HG02852 (cell line): ENCODE data around the gene SOBP.

Source experiments
- ATAC-seq: cut with Tn5 transposase; IDR thresholded peaks from one replicate; pipeline ENCODE4 v1.9.1; 2021; ENCODE audit warnings: mild to moderate bottlenecking, moderate library complexity; ENCODE audit not compliant: unreplicated experiment

SOBP gene

DNA sequence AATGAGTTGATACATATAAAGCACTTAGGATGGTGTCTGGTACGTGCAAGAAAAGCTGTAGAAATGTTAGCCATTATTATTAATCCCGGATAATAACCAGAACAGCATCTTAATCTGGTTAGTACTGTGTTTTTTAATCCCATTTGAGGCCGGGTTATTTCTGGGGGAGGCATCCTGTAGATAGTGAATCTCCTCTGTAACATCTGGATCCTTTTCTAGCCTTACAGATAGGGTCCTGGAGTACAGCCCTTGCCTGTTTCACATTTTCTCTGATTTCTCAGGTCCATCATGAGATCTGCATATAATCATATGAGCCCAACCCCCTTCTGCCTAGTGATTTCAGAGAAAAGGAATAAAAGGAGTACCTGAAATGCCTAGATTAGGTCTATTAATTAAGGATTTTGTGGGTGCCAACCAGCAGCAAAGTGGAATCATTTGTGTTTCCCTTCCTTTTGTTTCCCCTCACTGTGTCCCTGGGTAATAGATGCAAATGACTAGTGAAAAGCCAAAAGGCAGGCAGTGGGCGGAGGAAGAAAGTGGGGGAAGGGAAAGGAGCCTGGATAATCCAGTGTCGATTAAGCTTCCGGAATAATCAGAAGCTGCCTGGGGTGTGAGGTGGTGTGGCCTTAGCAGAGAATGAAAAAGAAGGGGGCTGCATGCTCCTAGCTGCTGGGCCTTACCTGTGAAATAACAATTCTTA is 88.9 kb downstream of the SOBP start:
- no peak for ATAC-seq

DNA sequence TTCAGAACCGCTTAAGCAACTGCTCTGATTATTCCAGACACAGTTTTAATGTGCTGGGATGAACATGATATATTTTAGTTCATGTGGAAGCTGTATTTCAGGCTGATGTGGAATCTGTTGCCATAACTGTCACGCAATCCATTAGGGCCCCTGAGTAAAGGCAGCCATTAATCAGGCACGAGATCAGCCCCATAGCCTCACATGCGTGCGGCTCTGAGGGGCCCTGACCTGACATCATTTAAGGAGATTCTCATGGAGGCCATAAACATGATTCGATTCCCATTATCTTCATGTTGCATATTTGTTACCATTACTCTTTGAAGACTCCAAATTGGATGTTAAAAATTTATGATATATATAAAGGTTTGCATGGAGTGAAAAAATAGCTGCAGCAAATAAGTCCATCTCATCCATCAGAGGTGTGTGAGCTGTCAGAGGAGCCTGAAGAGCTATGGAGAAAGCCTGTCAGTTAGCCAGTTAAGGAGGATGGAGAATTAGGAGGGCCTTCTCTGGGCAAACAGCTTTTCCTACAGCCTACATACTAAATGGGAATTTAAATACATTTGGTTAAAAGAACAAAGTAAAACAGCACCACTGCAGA is 89.6 kb downstream of the SOBP start:
- ATAC-seq: no peak

DNA sequence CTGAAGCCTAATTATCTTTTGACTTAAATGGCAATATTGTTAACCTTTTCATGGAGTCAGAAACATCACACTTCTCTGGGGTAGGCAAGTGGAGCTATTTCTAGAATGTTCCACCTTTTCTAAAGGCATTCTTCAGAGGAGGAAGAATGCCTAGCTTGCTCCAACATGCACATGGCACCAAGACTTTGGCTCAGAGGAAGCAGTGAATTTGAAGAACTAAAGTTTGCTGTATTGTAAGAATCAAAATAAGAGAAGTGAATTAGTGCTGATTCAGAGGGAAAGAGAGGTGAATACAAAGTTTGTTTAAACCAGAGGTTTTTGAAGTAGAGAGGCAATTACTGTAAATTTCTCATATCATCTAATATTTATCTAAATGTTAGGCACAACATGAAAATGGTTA is 92.2 kb downstream of the SOBP start:
- no peak for ATAC-seq

DNA sequence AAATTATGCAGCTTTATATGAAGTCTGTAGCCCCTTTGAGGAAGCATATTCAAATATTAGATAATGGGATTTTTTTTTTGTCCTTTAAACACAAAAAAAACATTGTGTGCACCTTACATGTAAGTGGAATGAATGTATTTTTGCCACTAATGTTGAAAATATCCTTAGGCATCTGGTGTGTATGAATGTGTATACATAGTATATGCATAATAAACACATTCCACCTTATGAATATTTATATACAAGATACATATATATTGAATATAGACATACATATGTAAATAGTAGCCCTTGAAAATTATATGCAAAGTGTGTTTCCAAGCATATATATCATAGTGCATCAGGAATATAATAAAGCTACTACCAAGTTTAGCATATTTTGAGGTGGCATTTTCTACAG is 94.8 kb downstream of the SOBP start:
- no peak for ATAC-seq

DNA sequence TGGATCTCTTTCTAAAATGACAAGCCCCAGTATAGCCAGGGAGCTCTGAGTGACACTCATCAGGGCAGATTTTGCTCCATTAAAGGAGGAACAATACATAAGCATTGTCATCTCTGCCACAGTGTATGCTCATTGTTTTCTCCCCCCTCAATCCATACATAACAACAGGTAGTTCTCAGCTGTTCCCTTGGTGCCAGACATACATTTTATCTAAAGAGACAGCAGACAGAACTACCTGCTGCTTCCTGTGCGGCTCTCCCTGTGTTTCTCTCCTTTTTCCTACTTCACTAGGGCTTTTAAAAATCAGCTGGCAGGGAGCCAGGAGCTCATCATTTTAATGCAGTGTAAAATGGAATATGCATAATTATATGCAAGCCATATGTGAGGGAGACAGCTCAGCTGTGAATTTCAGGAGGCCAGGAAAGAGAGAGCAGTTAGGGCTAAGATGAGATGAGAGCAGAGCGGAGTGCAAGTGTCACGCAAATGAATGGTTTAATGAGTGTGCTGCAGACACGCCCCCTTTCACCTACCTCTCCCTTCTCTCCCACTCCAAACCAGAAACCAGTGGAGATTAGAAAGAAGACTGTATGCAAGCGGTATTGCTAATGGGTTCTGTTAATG is 96.0 kb downstream of the SOBP start:
- no peak for ATAC-seq

DNA sequence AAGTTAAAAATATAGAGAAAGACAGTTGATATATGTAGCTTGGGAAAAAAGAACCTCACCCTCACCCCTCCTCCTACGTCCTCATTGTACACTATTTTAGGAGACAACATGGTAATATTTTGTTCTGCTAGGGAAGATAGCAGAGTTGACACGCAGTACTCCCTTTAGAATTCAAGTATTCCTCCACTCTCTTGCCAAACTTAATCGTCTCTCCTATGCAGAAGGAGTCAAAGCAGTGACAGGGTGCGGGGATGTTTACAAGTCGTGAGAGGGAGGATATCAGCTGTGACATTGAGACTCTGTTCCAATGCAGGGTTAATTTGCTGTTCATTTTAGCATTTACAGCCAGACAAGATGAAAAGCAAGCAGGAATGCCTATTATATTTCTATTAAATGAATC is 97.5 kb downstream of the SOBP start:
- ATAC-seq: no peak

DNA sequence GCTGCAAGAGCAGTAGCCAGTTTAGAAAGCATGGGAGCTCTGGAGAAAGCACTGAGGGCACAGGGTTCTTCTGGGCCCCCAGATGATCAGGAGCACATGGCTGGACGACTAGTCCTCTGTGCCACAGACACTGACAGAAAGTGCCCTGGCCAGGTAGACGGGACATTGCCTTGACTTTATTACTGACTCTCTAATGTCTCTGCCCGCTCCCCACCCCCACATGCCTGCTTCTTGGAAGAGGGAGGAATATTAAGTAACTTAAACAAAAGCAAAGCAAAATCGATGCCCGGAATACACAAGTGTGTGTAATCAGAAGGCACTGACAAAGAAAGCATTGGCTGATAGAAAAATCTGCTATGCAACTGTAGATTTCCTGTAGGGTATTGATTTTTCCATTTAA is 99.3 kb downstream of the SOBP start:
- no peak for ATAC-seq

DNA sequence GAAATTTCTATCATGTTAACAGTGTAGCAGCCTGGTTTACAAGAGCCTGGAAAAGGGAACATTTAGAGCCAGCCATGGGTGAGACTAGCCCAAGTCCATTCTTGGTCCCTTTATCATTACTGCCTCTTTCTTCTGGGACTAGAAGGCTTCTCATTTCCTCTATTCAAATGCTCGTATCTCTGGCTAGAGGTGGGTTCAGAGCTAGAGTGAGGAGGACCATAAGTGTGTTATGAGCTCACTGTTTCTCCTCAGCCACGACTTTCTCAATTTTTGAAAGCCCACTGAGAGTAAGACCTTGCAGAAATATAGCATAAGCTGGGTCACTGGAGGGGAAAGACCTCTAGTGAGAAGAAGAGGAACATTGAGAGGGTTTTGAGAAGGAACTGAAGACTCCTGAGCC is 100.0 kb downstream of the SOBP start:
- ATAC-seq: no peak

DNA sequence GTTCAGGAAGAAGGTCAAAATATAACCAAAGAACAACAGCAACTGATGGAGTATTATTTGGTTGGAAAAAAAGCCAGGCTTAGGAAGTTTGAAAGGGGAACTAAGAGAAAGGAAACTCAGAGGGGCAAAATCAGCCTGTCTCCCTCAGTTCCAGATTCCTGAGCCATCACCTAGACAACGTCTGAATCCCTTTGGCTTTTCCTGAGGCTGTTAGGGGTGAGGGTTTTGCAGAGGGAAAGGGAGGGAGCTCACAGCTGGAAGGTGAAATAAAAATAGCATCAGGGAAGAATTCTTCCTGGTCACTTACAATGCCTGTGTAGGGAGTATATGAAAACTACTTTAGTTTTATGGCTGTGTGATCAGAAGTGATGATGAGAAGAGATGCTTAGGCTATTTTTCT is 100.5 kb downstream of the SOBP start:
- no peak for ATAC-seq

DNA sequence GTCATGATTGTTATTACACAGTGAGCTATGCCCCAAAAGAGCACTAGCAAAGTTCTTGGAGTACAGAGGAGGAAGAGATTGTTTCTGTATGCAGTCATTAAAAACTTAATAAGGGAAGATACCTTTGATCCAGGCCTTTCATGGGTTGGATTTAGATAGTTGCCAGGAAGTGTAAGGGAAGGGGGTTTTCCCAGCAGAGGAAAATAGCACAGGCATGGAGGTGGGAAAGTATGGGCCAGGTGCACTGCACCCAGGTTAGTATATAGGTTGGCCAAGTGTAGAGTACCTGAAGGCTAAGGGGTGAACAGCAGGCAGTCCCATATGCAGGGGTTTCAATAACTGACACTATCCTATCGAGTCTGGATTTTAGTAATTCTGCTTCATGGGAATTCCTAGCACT is 101.4 kb downstream of the SOBP start:
- no peak for ATAC-seq

DNA sequence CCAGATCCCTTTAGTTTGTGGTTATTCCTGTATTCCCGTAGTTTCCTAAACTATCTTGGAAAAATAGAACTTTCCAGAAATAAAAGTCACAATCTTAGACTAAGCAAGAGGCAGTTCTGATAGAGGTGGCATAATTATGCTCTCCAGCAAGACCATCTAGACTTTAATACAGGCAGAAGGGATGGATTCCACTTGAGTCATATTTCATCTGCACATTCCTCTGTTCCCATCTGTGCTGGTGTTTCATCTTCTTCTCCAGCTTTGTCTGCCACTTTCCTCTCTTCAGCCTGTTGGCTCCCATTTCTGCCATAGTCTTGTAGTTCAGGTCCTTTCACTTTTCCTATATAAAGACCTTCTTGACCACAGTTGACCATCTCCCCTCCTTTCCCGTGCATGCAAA is 102.9 kb downstream of the SOBP start:
- ATAC-seq: no peak

DNA sequence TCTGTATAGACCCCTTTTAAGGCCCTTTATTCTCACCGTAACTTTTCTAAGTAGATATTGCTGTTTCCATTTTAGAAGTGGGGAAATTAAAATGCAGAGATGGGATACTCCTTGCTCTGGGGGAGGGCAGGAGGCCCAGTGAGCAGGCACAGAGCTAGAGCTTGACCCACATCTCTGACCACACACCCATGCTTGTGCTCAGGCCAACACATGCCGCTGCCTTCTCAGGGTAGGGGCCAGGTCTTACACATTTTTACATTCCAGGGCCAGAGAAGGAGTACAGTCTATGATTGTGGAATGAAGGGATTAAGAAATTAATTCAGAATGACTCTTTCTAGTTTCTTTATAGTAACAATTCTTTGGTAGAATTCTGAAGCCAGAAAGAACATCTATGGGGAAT is 104.8 kb downstream of the SOBP start:
- no peak for ATAC-seq

DNA sequence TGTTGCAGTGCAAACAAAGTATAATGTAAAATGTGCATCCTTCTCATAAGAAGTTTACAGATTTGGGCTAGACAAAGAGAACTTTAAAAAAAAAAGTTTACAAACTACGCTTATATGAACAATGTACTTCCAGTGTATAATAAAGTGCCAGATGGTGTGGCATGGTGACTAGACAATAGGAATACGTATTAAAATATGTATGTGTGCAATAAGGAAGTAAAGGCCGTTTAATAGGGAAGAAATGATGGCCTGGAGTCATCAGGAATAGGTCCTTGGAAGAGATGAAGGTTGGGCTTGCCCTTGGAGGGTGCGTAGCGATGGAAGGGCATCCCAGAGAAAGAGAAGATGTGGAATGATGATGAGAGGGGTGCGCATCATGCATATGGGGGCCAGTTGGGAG is 108.2 kb downstream of the SOBP start:
- no peak for ATAC-seq

DNA sequence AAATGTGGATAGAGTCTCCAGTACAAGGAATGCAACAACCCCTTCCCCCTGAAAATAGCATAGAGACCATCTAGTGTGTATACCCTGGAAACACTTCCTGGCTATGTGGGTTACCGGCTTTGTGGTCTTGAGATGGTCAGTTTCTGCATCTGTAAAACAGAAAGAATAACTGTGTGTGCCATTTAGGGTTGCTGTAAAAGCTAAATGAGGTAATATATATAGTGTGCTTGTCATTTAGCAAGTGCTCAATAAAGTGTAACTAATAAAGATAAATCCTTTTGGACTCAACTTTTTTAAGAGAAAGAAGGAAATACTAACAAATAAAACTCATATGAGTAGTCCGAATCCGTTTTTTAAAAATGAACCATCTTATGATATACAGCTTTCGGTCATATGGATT is 109.1 kb downstream of the SOBP start:
- ATAC-seq: no peak

DNA sequence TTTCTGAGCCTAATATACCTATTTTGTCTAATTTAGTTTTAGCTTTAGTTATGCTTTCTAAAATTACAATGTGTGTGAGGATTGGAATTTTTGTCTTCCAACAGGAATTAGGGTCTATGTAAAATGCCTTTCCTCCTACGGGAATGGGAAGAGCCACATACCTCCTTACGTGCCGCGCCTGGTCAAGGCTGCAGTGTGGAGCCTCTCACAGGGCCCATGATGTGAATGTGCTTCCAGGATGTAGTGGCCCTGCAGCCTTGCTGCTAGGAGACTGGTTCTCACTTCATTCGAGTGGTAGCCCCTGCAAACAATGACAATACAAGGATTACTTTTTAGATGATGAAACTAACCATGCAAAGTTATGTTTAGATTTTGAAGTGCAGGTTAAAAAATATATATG is 110.2 kb downstream of the SOBP start:
- no peak for ATAC-seq

DNA sequence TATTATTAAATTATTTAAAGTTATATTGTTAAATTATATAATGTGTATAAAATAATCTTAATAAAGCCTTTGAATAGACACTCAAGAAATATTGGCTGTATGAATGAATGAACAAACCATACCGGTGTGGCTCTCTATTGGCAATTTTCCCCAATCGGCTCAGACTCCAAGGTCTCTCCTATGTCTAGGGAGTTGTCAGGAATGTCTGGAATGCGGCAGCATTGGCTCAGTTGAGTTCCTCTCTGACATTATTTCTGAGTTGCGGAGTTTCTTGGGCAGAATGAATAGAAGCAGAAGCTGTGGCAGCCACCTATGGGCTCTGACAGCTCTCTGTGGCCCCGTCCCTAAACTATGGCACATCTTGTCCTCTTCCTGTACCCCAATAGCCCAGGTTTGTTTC is 111.0 kb downstream of the SOBP start:
- no peak for ATAC-seq

DNA sequence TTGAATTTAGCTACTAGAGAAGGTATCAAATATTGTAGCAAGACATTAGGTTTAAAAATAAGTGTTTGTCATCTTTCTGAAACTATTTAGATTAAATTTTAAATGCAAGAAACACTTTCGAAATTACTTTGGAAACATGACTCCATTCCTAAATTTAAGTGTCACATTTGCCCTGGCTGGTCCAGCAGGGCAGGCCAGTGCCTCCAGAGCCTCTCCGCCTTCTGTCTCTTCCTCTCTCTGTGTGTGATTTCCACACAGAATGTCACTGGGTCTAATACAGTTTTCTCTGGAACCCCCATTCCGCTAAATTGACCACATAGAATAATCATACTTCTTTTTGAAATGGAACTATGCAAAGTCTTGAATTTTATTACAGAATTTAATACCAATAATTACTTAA is 111.5 kb downstream of the SOBP start:
- no peak for ATAC-seq

DNA sequence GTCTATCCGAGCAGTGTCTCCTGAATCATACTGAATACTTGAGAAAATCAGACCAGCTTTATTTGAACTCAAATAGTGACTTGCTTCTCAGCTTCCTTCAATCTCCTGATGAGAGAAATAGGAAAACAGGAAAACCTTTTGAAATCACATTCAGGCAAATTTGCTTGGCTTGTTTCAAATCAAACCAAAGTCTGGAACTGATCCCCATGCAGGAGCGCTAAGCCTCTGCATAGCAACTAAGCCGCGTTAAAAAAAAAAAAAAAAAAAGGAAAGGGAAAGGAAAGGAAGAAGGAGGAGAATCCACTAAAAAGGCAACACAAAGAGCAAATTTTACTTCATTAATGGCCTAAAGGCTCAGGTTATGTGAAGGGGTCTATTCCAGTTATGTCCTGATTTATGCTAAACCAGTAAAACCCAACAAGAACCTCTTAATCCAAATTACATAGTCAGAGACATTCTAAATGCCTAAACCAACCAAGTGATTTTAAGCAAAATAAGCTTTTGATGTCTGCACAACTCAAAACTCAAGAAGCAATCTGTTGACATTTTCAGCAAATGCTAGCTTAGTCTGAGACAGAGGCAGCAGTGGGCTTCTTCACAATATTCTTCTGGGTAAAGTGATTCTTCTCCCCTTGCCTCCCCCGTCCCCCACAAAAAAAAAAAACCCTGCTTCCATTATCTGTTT is 112.5 kb downstream of the SOBP start:
- no peak for ATAC-seq

DNA sequence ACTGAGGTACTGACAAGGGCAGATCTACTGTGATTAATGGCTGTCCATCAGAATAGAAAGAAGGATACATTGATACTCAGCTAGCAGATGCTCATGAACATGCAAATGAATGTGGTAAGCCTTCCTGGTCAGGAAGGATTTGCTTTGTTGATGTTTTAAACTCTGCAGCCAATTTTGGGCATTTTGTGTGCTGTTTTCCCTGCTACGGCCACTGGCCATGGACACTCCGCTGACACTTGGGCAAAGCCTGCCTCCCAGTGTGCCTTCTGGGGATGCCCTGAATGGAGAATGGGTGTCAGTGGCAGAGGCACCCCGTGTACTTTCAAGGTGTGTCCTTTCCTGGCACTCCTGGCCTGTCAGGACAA is 113.1 kb downstream of the SOBP start:
- ATAC-seq: no peak

DNA sequence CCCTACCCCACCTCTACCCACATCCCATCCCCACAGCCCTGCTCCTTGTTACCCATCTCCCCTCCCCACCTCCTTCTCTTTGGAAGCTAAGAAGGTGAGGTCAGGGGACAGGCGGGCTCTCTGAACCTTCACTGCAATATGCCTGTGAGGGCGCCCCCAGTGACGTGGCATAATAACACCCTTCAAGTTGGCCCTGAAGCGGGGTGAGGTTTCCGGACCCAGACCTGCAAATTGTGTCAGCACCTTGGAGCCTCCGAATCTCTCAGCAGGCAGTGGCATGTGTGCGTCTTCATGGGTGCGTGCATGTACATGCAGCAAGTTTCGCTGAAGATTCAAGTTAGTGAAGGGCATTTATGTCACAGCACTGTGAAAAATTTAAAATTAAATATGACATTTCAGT is 114.6 kb downstream of the SOBP start:
- no peak for ATAC-seq

DNA sequence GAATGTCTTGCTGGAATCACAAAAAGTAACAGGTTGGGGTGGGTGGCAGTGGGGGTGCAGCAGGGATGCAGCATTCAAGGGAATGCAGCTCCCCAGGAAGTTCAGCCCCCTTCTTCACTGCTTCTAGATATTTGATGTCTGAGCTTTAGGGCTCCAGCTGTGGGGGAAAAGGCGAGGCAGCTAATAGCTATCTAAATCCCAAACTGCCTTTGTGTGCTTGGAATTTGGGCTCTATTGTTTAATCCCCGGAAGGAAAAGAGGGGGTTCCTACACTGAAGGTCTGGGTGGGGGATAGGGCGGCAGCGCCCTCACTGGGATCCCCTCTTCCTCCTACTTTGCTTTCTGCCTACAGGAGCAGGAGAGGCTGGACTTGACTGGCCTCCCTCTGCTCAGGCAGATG is 116.5 kb downstream of the SOBP start:
- ATAC-seq: no peak

DNA sequence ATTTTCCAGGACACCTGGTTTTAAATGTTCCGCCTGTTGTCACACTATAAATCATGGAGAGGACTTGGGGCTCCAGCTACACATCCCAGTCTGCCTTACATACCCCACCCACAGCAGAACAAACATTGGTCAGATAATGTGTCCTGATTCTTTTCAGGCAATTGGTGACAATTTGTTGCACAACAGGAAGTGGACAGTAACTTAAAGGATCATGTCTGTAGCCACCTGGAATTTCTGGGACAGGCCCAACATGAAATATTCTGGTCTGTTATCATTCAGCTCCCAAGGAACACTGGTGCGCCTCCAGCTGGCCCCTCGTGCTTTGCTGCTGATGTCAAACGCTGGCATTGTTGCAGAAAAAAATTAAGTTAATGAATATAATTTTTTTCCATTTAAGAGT is 117.2 kb downstream of the SOBP start:
- ATAC-seq: no peak
